Kidney tubule cell (primary cell): ENCODE measurements around the gene SLC24A4.

ENCODE experiments used
- DNase-seq: peaks from one replicate; pipeline ENCODE4 v3.0.0-alpha.2; 2018; ENCODE audit warnings: low spot score

The SLC24A4 gene

DNA sequence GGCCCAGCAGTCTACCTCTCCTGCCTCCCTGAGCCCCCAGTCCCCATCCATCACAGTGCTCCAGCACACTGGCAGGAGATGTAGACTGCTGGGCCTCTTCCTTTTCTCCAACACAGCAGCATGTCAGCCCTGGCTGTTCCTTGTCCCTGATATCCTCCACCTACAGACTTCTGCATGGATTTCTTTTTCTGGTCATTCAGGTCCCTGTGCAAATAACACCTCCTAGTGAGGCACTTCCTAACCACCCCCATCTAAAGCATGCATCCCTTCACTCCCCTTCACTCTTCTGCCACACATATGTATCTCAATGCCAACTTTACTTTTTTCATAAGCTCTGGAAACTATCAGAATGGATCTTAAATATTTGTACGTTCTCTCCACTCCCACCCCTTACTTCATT lies 81.5 kb downstream of the SLC24A4 start:
- no peak for DNase-seq

DNA sequence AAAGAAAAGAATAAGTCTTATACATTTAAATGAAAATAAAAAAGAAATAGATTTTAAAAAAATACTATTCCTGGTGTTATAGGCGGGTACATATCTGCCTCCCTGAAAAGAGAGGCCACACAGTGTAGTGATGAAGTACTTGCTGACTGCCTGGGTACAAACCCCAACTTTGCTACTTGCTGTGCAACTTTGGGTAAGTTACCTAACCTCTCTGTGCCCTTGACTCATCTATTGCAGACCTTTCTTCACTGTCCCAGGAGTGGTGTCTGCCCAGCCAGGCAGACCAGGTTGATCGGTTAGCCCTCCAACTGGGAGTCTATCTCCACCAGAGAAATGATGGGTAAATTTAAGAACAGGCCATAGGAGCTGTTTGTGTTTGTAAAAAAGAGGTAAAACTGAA lies 82.0 kb downstream of the SLC24A4 start:
- DNase-seq = no peak

DNA sequence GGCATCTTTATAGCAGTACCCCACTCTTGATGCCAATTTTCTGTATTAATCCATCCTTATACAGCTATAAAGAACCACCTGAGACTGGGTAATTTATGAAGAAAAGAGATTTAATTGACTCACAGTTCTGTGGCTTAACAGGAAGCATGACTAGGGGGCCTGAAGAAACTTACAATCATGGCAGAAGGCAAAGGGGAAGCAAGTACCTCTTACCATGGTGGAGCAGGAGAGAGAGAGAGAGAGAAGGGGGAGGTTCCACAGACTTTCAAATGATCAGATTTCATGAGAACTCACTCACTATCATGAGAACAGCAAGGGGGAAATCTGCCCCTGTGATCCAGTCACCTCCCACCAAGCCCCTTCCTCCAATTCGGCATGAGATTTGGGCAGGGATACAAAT lies 84.4 kb downstream of the SLC24A4 start:
- DNase-seq = no peak

DNA sequence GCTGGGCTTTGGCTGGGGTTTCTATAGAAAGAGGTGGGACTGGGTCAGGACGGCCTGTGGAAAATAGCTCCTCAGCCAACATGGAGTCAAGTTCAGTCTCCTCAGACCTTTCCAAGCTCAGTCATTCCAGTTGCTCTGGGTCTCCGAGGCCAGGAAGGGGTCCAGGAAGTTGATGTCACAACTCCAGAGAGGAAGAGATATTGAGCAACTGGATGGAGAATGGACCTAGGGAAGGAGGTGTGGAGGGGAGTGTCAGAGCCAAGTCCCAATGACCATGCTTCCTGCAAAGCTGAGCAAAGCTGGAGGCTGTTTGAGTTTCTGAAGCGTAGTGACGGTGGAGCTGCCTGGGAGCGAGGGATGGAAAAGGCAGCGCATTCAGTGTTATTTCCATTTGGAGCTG lies 86.1 kb downstream of the SLC24A4 start:
- no peak for DNase-seq

DNA sequence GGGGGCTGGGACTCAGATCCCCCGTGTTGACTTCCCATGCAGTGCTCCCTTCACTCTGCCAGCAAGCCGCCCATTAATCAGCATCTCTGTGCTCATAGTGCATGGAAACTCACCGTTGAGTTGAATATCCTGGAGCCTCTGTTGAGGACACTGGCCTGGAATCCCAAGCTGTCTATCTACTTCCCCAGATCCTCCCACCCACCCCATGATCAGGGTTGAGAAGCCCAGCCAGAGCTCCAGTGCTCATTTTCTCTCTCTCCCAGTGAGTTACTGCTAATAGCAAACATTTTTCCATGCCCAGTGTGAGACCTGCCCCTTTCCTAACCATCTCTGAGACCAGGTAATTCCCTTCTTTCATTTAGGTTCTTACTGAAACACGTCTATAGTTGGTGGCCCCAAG lies 88.2 kb downstream of the SLC24A4 start:
- no peak for DNase-seq

DNA sequence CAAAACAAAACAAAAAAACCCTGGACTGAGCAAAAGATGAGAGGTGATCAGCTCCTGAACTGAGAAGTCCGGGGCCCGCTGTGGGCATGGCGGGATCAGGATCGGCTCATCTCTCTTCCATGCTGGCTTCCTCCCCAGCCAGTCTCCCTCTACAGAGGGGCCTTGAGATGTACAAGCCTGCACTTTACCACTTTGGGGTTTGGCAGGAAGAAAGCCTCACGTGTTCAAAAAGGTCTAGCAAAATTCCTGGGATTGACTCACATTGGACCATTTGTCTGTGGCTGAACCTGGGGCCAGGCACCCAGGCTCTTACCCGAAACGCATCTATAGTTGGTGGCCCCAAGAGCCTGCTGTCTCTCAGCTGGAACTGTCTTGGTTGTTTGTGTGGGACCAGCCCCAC lies 89.0 kb downstream of the SLC24A4 start:
- DNase-seq = no peak

GRCh38 chr14:92412912-92413311 lies 89.9 kb downstream of the SLC24A4 start:
- no peak for DNase-seq

GRCh38 chr14:92413379-92413778 lies 90.4 kb downstream of the SLC24A4 start:
- no peak for DNase-seq

- no peak for DNase-seq
Observed at GRCh38 chr14:92414690-92415445, 91.9 kb downstream of the SLC24A4 start.

DNA sequence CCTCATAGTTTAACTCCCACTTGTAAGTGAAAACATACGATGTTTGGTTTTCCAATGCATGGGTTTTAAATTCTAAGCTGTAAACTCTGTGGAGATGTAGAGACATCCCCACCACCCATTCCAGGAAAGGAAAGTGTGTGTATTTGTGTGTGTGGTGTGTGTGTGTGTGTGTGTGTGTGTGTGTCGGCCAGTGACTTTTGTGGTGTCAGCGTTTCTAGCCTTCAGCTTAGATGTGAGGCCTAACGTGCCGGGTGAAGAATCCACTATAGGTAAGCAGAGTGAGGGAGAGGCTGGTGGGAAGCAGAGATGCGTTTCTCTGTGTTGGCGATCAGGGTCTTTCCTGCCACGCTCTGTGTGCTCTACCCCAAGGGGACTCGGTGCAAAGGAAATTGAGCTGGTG lies 93.0 kb downstream of the SLC24A4 start:
- no peak for DNase-seq

DNA sequence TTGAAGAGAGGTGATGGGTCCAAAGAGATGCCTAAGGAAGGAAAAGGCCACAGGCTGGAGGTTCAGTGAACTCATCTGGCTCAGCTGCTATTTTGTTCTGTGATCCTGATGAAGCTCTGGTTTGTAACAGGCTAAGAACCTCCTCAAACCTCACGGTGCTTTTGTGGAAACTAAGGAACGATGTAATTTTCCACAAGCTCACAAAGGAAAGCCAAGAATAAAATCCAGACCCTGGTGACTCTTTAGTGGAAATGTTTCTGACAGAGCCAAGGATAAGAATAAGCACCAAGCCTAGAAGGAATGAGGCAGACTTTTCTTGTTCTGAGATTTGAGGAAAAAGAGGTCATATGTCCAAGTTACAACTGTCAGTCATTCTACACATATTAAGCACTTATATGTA lies 93.6 kb downstream of the SLC24A4 start:
- no peak for DNase-seq

DNA sequence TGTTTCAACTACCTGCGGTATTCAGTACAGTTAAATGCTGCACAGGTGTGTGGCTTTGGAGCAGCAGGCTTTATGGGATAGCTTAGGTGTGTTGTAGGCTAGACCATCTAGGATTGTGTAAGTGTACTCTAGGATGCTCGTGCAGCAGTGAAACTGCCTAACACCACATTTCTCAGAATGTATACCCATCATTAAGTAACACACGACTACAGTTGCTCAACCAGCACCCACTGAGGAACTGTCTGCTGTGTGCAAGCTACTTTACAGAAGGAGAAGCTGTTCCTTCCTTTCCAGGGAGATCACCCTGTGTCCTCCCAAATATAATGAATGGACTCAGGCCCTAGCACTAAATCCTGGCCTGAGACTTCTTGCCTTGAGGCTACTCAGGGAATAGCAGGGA lies 94.8 kb downstream of the SLC24A4 start:
- DNase-seq = no peak

- no peak for DNase-seq
Observed at GRCh38 chr14:92421751-92422150, 98.8 kb downstream of the SLC24A4 start.

DNA sequence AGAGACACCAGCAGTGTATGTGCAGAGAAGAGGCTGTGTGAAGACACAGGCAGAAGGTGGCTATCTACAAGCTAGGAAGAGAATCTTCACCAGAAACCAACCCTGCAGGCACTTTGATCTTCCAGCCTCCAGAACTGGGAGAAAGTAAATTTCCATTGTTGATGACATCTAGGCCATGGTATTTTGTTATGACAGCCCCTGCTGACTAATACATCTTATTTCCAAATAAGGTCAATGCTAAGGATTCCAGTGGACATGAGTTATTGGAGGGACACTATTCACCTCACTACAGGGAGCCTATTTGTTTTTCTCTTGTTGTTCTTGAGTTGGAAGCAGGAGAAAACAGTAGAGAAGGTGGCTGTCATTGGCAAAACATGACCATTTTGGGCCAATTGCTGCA lies 102.1 kb downstream of the SLC24A4 start:
- DNase-seq = peak; percentile 81

DNA sequence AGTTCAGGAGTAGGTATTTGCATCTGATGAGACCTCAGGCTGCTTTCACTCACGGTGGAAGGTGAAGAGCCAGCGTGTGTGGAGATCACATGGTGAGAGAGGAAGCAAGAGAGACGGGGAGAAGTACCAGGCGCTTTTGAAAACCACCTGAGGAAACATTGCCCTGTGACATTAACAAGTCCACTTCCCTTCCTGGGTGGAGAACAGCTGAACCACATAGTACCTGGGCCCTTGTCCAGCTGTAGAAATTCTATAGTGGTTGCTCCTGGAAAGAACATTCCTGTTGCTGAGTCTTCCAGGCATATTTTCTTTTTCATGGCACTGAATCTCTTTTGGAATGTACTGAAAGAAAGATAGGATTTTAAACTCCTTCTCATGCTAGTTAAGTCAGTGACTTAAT lies 103.3 kb downstream of the SLC24A4 start:
- DNase-seq = peak; percentile 18

- no peak for DNase-seq
Observed at GRCh38 chr14:92427096-92427495, 104.1 kb downstream of the SLC24A4 start.

GRCh38 chr14:92430686-92431085 lies 107.7 kb downstream of the SLC24A4 start:
- no peak for DNase-seq

DNA sequence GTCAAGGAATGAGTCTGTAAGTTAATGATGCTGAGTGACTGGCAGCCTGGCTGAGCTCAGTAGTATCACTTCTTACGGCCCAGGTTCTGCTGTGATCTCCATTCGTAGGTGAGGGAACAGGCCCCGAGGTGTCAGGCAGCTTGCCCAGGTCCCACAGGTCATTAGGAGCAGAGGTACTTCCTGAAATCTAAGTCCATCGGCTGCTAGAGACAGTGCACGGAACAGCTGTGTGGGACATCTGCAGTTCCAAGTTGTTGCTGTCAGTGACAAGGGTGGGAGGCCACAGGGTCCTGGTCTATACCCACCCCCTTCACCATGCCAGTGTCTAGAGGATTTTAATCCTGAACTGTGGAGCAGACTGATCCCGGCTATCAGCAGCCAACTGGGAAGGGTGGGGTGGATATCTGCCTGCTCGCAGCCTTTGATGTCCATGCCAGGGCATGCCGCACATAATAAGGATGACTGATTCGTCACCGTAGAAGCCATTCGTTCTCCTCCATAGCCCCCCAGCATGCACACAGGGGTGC lies 108.3 kb downstream of the SLC24A4 start:
- DNase-seq = no peak

GRCh38 chr14:92433407-92433806 lies 110.4 kb downstream of the SLC24A4 start:
- DNase-seq = no peak

GRCh38 chr14:92435154-92435553 lies 112.2 kb downstream of the SLC24A4 start:
- no peak for DNase-seq

GRCh38 chr14:92436115-92436776 lies 113.3 kb downstream of the SLC24A4 start:
- no peak for DNase-seq

- DNase-seq = no peak
Observed at GRCh38 chr14:92437309-92437708, 114.3 kb downstream of the SLC24A4 start.

DNA sequence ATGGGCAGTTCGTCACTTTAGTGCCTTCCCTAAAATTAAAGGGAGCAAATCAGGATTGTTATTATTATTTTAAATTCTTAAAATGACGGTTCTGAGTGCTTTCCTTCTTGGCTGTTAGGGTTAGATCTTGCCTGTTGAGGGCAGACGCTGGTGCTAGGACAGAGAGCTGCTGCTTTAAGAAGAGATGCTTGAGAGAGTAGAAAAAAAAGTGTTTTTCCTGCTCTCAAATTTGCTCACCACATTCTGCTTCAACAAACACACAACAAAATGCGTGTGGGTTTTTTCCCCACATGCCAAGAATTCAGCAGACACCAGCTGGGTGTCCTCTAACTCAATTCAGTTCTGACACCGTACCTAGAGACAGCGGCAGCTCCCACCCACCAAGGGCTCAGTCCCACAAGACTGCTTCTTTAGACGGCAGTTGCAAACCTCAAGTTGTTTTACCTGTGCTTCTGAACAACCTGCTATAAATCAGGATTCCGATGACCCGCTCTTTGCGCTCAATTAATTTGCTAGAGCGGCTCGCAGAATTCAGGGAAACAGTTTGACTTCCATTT lies 114.8 kb downstream of the SLC24A4 start:
- DNase-seq = no peak
